Stimulated activated CD4-positive, alpha-beta T cell treated with anti-CD3 and anti-CD28 coated beads, Interleukin-4, amount 100 ng/mL, for 48 hours (primary cell): Measurements from ENCODE around the gene CIB2.

Experiments used
- DNase-seq, 2 donors: peaks; one replicate each; pipeline ENCODE4 v3.0.0-alpha.2; 2020; ENCODE audit warnings: low read depth in 2 of 2

Gene CIB2

DNA sequence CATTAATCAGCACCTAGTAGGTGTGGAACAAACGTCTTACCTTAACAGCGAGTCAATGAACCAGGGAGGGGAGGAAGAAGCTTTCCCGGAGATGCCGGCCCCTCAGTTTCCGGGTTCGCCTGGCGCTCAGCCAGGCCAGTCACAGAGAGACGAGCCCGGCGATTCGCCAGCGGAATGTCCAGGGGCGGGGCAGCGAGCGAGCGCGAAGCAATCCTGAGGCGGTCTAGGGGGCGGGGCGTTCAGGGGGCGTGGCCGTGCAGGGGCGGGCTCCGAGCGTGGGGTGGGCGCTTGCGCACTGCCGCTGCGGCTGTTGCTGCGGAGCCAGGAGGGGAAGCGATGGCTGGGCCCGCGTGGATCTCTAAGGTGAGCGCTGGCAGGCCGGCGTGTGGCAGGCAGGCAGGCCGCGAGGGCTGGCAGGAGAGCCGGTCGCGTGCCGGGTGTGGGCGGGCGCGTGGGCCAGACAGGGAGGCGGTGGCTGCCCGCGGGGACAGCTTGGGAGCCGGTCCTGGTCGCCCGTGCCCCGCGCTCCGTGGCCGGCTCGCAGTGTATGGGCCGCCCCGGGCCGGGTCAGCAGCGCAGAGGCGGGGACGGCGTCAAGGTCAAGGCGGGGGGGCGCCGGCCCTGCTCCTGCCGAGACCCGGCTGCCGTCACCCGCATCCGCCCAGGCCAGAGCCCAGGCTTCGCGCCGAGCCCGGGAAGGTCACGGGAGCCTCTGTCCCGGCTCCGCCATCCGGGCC, 18.0 kb upstream of the CIB2 start, which contains the start of gene IDH3A:
Gene IDH3A, plus strand, starts transcription at position 295 of the 737 bp plus-strand sequence. Its CDS starts 42 bp downstream, at position 337.
- peak; percentile 100 for DNase-seq

DNA sequence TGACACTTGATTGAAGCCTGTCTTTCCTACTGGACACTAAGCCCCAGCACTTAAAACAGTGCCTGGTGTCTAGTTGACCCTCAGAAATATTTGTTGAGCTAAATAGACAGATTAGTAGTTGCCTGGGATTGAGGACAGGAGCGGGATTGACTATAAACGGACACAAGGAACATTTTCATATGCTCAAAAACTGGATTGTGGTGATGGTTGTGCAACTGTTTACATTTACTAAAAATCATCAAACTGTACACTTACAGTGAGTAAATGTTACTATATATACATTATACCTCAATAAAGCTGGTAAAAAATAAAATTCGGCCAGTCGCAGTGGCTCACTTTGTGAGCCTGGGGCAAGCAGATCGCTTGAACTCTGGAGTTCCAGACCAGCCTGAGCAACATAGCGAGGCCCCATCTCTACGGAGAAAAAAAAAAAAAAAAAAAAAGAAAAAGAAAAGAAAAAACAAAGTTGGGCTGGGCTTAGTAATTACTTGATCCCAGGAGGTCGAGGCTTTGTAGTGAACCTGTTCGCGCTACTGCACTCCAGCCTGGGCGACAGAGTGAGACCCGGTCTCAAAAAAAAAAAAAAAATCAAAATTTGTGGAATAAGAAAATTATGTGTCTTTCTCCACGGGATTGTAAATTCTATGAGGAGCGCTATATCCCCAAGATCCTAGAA, 17.3 kb upstream of the CIB2 start:
- DNase-seq, result no peak

DNA sequence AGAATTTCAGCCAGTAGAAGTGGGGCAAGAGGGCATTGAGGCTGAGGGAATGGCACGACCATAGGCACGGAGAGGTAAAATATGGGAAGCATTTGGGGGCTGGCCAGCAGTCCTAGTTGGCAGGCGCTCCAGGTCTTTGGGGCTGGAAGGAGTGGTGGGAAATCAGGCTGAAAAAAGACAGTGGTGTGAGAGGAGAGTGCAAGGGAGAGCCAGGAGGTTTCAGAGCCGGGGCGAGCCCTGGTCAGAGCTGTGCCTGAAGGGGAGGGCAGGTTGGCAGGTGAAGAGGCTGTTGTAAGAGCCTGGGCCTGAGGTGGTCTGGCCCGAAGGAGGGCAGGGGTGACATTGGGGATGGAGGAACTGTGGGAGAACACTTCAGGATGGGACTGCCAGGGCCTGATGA, 16.3 kb upstream of the CIB2 start:
- DNase-seq, result no peak

DNA sequence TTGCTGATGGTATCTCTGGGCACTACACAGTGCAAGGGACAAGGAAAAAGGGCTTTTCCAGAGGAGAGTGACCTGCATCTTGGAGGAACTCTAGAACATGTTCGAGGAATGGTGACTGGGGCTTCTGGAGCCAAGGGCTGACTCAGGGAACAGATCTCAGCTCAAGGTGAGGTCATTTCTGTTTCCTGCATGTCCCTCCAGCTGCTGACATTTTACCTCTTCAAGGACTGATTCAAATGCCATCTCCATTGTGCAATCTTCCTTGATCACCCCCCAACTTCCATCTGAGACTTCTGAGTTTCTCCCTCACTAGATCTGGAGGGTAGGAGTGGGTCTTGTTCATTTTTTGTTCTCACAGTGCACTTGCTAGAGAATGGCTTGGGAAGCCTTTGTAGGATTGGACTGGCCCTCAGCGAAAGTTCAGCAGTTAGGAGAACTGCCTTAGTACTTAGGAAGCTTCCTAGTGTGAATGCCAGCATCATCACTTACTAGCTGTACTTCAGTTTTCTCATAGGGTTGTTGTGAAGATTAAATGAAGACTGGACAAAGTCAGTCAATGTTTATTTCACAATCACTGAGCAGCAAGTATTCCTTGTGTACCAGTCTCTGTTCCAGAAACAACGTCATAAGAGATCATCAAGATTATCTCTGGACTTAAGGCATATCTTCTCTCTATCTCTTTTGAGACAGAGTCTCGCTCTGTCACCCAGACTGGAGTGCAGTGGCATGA, 15.3 kb upstream of the CIB2 start:
- no peak for DNase-seq

DNA sequence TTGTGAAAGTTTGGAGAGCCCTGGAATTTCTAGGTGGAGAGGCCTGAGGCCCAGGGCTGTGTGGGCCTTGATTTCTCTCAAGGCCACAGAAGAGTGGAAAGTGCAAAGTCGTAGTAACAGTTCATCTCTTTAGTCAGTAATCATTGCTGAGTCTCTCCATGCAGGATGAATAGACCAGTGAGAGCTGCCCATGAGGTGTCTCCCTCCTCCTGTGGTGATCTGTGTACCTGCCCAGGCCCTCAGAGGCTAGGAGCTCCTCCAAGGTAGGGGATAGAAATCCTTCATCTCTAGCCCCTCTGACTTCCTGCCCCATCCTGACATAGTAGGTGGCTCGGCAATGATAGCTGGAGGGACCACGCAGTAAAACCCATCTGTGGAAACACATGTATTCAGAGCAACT, 11.1 kb upstream of the CIB2 start:
- DNase-seq, result no peak

DNA sequence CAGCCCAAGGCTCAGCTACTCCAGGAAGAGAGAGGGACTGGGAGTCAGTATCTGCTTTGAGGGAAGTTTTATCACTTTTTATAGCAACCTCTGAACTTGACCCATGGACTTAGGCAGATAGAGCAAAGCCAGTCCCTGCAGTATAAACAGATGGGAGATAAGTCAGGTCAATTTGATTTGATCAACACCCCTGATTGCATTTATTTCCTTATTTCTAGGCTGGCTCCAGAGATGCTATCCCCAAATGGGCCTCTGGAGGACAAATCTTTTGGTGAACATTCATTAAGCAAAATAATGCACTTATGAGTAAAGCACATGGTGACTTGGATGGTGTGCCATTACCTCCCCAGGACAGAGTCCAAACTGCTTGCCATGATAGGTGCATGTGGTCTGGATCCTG, 9.0 kb upstream of the CIB2 start:
- DNase-seq, result no peak

DNA sequence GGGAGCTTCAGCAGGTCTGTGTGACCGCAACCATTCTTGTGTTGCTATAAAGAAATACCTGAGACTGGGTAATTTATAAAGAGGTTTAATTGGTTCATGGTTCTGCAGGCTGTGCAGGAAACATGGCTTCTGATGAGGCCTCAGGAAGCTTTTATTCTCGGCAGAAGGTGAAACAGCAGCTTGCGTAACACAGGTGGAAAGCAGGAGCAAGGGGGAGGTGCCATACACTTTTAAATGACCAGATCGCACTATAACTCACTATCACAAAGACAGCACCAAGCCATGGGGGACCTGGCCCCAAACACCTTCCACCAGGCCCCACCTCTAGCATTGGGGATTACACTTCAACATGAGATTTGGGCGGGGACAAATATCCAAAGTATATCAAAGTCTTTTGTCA, 8.3 kb upstream of the CIB2 start:
- no peak for DNase-seq

DNA sequence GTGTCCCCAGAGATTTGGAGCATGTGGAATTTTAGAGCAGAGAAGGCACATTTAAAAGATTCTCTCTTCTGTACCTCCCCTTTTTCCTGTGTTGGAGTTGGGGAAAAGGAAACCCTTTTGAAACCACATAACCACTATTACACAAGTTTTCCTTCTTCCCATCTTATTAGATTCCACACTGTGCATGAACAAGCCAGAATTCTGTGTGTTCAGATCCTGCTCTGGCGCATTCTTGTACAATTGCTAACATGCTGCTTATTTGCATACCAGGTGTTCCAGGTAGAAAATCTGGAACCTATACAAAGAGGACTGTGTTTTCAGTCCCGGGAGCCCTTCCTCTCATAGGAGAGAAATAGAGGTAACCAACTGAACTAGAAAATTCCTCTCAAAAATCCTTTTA, 2.6 kb upstream of the CIB2 start:
- no peak for DNase-seq

DNA sequence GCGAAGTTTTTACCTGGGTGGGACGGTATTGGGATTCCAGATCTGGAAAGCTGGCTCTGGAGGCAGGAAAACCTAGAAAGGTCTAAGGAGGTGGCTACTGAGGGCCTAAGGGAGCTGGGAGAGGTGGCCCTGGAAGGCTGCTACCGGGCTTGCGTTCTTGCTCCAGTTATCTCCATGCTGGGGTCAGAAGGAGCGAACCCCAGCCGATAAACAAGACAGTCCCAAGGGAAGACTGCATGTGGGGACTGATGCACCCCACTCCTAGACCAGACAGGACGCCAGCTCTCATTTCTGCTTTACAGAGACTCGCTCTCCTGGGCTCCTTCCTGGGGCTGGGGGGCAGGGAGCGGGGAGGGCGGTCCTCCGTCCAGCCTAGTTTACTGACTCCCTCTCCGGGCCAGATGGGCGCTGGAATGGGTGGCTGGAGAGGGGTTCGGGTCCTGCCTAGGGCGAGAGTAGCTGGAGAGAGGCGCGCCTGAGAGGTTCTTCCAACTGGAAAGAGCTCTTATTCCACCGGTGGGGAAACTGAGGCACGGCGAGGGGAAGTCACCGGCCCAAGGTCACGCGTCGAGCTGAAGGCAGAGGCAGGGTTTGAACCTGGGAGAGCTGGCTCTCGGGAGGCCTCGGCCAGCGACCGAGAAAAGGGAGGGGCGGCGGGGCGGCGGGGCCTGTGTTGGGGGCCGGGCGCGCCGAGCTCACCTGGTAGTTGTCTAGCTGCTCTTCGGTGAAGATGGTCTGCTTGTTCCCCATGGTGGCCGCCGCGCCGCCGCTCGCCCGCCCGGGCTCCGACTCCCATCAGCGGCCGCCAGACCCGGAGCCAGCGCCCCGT, 565 bp downstream of the CIB2 start:
- no peak for DNase-seq

DNA sequence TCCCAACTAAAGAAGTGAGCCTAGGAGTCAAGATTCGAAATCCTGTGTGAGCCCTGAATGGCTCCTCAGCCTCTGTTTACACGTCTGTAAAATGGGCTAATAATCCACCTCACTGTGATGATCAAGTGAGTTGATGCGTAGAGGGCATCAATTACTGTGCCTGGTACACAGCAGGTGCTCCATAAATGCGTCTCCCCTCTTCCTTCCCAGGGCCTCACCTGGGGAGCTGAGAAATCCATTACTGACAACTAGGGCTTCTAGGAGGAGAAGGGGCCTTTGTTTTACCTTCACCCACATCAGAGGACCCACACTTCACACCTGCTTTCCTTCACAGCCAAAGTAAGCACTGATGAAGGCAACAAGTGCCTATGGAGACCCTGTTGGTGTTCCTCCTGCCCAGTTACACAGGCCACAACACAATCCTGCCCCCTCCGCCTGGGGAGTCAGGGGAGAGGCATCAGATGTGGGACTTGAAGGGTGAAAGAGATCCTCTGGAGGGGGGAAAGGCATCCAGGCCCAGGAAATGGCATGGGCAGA, 1.4 kb downstream of the CIB2 start:
- DNase-seq, result no peak

DNA sequence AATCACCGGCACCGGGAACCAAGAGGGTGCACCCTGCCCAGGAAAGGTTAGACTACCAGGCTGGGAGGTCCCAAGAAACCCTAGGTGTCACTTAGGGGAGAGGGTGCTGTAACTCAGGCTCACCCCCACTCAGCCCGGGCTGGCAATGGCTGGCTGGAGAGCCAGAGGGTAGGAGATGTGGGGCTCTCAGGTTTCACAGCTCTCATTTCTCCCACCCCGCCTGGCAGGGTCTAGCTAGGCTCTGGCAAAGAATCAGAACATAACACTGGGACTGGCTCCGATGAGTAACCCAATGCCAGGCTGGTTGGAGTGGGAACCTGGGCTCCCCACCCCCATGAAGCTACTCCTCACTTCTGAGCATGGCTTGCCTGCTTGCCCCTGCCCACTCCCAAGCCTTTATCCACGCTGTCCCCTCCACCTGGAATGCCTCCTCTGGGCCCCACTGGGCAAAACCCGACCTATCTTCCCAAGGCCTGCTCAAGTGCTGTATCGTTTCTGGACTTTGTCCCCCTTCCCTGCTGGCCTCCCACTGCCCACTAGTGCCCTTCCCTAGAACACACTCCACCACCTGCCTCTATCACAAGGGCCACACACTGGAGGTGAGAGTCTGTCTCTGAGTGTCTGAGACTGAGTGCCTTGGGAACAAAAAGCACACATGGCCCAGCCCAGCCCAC, 2.0 kb downstream of the CIB2 start:
- DNase-seq, result no peak

DNA sequence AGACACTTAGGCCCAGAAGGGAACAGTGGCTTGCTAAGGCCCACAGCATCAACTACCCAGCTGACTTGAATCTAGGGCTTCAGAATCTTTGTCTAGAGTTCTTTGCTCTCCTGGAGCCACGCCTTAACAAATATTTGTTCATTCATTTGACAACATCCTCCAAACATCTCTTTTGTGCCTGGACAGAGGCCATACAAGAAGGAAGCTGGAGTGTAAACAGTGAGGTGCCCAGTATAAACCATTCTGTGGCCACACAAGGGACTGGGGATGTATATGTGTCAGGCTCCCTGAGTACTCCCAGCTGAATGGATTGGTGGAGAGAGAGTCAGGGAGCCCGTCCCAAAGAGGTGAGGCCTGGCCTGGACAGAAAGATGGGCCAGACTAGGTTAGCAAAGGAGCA, 3.4 kb downstream of the CIB2 start:
- no peak for DNase-seq

DNA sequence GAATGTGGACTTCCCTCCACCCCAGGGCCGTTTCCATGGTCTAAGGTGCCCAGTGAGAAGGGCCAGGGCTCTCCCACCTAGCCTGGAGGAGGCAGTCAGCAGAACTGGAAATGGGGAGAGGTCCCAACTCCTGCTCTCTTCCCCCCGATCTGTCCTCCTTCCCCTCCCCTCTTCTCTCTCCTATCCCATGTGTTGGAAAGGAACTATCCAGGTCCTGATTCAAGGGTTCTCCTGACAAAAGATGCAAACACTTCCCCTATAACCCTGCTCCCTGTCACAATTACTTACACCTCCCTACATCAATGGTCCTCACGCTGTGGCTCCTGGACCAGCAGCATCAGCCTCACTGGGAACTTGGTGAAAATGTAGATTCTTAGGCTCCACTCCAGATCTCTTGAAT, 6.0 kb downstream of the CIB2 start:
- no peak for DNase-seq

DNA sequence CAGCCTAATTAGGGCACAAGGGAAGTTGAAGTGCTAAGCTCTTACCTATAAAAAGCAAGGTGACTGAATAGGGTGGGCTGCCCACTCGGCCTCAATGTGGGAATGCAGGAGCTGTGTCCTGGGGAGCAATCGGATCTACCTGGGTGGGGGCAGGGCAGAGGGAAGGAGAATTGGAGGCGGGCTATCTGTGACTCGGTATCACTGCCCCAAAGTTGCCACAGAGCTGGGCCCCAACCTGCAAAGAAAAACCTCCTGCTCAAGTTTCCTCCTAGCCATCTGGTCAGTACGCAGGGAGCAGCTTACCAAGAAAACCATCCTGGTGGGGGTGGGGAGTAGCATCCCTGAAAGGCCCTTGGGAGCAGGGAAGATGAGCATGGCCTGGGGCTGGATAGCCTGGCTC, 10.7 kb downstream of the CIB2 start:
- no peak for DNase-seq

DNA sequence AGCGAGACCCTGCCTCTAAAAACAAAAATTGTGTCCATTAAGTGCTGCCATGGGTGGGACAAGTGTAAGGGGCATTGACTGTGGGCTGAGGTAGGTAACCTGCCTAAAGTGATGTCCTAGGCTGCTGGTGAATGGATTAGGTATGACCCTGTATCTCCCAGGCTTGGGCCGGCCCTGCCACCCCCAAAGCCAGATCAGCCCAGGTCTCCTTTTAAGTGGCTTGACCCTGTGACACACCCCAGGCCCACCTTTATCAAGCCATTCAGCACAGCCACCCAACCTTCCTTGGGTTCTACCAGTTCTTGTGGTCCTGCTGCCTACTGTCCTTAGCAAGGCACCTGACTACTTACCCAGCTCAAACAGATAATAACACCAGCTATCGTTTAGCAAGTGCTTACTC, 18.7 kb downstream of the CIB2 start:
- no peak for DNase-seq

DNA sequence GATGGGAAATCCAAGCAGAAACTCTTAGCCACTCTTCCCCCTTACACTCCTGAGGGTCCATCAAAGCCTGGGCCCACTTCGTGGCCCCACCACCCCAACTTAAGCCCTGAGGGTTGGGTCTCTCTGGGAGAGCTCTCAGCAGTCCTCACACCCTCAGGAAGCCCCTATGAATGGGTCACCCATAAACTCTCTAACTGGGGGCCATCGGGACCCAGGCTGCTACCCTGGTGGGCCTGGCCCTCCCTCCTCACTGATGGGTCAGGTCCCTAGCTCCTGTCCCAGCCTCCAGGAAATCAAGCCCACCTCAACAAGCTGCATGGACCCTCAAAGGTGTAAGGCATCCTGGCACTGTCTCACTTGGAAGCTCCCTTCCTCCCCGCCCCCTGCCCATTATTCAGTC, 19.5 kb downstream of the CIB2 start:
- DNase-seq, result no peak

DNA sequence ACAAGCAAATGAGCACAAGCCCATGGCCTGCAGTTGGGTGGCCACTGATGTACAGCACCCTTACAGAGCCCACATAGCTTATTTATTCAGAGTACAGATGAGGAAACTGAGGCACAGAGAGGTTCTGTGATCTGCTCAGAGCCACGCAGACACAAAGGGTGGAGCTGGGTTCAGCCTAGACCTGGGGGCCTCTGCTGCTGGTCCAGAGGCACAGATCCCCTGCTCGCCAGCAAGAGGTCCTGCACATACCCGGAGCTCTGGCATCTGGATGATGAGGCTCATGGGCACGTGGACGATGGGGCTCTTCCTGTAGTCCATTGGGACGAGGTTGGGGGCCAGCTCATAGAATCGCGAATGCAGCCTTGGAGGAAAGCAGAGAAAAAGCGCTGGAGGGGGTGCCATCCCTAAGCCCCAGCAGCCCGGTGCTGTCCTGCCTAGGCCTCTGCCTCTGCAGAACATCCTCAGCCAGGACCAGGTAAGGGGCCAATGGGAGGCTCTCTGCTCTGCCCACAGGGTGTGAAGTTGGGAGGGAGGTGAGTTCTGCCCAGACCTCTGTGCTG, 20.2 kb downstream of the CIB2 start:
- no peak for DNase-seq

DNA sequence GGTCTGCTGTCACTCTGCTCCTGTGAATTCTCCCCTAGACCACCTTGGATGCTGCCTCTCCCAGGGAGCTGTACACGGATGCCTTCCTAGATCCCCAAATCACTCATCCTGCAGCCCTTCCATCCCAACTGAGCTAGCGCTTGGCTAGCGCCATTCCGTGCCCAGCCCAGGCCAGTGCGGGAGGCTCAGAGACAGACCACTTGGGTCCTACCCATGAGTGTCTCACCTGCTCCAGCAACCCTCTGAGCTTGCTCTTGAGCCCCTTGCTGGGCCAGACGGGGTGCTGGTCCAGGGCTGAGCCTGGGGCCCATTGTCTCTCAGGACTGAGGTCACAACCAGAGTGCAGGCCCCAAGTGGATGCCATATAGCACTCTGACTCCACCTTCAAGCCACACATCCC, 21.1 kb downstream of the CIB2 start:
- DNase-seq, result no peak

DNA sequence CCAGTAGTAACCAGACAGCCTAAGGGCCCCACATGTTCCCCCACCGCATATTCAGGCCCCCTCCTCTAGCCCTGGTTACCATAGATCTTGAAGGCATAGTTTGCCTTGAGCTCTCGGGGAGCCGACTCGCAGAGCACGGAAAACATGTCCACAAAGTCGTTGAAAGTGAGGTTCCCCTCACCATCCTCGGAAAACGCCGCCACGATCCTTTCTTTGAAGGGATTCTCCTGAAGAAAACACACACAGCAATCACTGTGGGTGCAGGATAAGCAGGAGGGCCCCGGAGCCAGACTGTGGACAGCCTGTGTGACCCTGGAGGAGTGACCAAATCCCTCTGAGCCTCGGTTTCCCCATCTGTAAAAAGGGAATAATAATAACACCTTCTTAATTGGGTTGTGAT, 22.1 kb downstream of the CIB2 start:
- DNase-seq, result no peak

DNA sequence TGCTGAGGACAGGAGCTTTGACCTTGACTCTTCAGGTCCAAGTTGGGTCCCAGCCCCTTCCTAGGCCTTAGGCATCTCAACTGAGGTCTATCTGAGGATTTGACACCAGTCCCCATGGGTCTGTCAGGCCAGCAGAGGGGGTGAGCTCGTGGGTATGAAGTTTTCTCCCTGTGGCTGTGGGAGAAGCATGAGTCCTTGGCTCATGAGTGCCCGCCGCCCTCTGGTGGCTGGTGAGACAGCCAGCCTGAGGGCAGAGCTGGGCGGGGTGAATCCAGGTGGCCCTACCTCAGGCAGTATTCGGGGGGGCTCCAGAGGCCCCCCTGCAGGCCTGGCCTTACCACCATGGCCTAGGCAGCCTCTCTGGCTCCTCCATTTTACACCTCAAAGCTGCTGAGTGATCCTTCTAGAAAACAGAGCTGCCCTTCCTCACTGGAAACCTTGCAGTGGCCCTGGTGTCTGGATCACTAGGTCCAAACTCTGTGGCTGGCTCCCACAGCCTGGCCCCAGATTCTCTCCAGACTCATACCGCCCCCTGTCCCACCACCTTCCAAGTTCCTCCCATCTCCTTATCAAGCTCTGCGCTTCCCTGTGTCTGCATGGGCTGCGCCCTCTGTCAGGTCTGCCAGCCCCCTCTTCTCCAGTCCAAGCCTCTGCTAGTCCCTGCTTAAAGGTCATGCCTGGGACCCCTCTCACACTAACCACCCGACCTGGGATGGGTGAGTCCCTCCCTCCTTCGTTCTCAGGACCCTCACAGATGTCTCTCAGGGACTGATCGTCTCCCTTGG, 22.8 kb downstream of the CIB2 start:
- DNase-seq, result peak; percentile 75 to 79
